ENCODE data around the gene CACNG3.

Gene CACNG3

GRCh38 chr16:24349320-24349719, 93.2 kb downstream of the CACNG3 start:
- H3K4me3 ChIP-seq (ENCODE audit: low read depth, low read length), result no peak overlapping the region
- DNase-seq (ENCODE audit: low read depth), result no peak
- TF ChIP-seq MAX (IDR thresholded peaks at IDR 0.05; ENCODE audit: low read depth, low read length) (no peak), POLR2A (IDR thresholded peaks at IDR 0.05; ENCODE audit: extremely low read depth, insufficient read length) (no peak), MYC (IDR thresholded peaks at IDR 0.05; ENCODE audit: low read depth, low read length) (no peak)
- TF ChIP-seq, protein P1, sequence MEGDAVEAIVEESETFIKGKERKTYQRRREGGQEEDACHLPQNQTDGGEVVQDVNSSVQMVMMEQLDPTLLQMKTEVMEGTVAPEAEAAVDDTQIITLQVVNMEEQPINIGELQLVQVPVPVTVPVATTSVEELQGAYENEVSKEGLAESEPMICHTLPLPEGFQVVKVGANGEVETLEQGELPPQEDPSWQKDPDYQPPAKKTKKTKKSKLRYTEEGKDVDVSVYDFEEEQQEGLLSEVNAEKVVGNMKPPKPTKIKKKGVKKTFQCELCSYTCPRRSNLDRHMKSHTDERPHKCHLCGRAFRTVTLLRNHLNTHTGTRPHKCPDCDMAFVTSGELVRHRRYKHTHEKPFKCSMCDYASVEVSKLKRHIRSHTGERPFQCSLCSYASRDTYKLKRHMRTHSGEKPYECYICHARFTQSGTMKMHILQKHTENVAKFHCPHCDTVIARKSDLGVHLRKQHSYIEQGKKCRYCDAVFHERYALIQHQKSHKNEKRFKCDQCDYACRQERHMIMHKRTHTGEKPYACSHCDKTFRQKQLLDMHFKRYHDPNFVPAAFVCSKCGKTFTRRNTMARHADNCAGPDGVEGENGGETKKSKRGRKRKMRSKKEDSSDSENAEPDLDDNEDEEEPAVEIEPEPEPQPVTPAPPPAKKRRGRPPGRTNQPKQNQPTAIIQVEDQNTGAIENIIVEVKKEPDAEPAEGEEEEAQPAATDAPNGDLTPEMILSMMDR (IDR thresholded peaks at IDR 0.05; ENCODE audit: low read depth, low read length), result no peak

- H3K4me3 ChIP-seq (ENCODE audit: low read depth, low read length), result no peak overlapping the region
- no peak for DNase-seq (ENCODE audit: low read depth)
- TF ChIP-seq MAX (IDR thresholded peaks at IDR 0.05; ENCODE audit: low read depth, low read length) (no peak), POLR2A (IDR thresholded peaks at IDR 0.05; ENCODE audit: extremely low read depth, insufficient read length) (no peak), MYC (IDR thresholded peaks at IDR 0.05; ENCODE audit: low read depth, low read length) (no peak)
- TF ChIP-seq, protein P1 (IDR thresholded peaks at IDR 0.05; ENCODE audit: low read depth, low read length), result no peak
Observed at GRCh38 chr16:24352746-24353145, 96.6 kb downstream of the CACNG3 start.

- TF ChIP-seq MYC (IDR thresholded peaks at IDR 0.05; ENCODE audit: low read depth, low read length), result no peak
- TF ChIP-seq, protein P1 (IDR thresholded peaks at IDR 0.05; ENCODE audit: low read depth, low read length), result no peak
- no peak for TF ChIP-seq POLR2A (IDR thresholded peaks at IDR 0.05; ENCODE audit: extremely low read depth, insufficient read length)
- TF ChIP-seq MAX (IDR thresholded peaks at IDR 0.05; ENCODE audit: low read depth, low read length), result no peak
- no peak for DNase-seq (ENCODE audit: low read depth)
- no peak overlapping the region for H3K4me3 ChIP-seq (ENCODE audit: low read depth, low read length)
Observed at GRCh38 chr16:24353622-24354021, 97.5 kb downstream of the CACNG3 start.

- H3K4me3 ChIP-seq (ENCODE audit: low read depth, low read length), result no peak overlapping the region
- DNase-seq (ENCODE audit: low read depth), result peak; percentile 2
- TF ChIP-seq POLR2A (IDR thresholded peaks at IDR 0.05; ENCODE audit: extremely low read depth, insufficient read length) (no peak), MAX (IDR thresholded peaks at IDR 0.05; ENCODE audit: low read depth, low read length) (no peak), MYC (IDR thresholded peaks at IDR 0.05; ENCODE audit: low read depth, low read length) (no peak)
- TF ChIP-seq, protein P1 (IDR thresholded peaks at IDR 0.05; ENCODE audit: low read depth, low read length), result no peak
Observed at GRCh38 chr16:24357511-24357910, 101.4 kb downstream of the CACNG3 start.

- DNase-seq (ENCODE audit: low read depth), result no peak
- H3K4me3 ChIP-seq (ENCODE audit: low read depth, low read length), result no peak overlapping the region
- TF ChIP-seq MYC (IDR thresholded peaks at IDR 0.05; ENCODE audit: low read depth, low read length) (no peak), POLR2A (IDR thresholded peaks at IDR 0.05; ENCODE audit: extremely low read depth, insufficient read length) (no peak)
Observed at GRCh38 chr16:24358117-24358516, 102.0 kb downstream of the CACNG3 start.

DNA sequence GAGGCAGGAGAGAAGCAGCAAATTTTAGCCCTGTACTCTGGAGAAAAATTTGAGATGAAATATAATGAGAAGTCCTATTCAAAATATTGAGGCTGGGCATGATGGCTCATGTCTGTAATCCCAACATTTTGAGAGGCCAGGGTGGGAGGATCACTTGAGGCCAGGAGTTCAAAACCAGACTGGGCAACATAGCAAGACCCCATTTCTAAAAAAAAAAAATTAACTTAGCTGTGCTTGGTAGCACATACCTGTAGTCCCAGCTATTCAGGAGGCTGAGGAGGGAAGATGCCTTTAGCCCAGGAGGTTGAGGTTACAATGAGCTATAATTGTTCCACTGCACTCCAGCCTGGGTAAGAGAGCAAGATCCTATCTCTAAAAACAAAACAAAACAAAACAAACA, 103.4 kb downstream of the CACNG3 start:
- DNase-seq (ENCODE audit: low read depth), result no peak
- TF ChIP-seq, protein P1 (IDR thresholded peaks at IDR 0.05; ENCODE audit: low read depth, low read length), result no peak
- TF ChIP-seq POLR2A (IDR thresholded peaks at IDR 0.05; ENCODE audit: extremely low read depth, insufficient read length) (no peak), MYC (IDR thresholded peaks at IDR 0.05; ENCODE audit: low read depth, low read length) (no peak), MAX (IDR thresholded peaks at IDR 0.05; ENCODE audit: low read depth, low read length) (no peak)
- H3K4me3 ChIP-seq (ENCODE audit: low read depth, low read length), result no peak overlapping the region

Measured in NB4 (cell line).